ENCODE data around the gene RPL10L.

RPL10L gene

GRCh38 chr14:46651526-46652144, at the start of gene RPL10L:
TSS of gene RPL10L (minus strand) at chr14:46651781. CDS start at chr14:46651736, 45 bp downstream.
- no peak for DNase-seq

GRCh38 chr14:46691819-46692218, 40.2 kb upstream of the RPL10L start:
- no peak for DNase-seq

GRCh38 chr14:46686652-46687051, 35.1 kb upstream of the RPL10L start:
- DNase-seq: no peak

- no peak for DNase-seq
Measured at GRCh38 chr14:46672128-46672527, 20.5 kb upstream of the RPL10L start.

GRCh38 chr14:46663382-46663781, 11.8 kb upstream of the RPL10L start:
- DNase-seq: no peak

GRCh38 chr14:46661728-46662127, 10.1 kb upstream of the RPL10L start:
- no peak for DNase-seq

- no peak for DNase-seq
Measured at GRCh38 chr14:46653031-46653755, 1.6 kb upstream of the RPL10L start.

- DNase-seq: no peak
Measured at GRCh38 chr14:46646796-46647195, 4.8 kb downstream of the RPL10L start.

- DNase-seq: no peak
Measured at GRCh38 chr14:46626876-46627275, 24.7 kb downstream of the RPL10L start.
